Neural cell (in vitro differentiated cells): ENCODE data around the gene PCDHB5.

Experiments used
- CTCF ChIP-seq: fragments of 450-650 bp; IDR thresholded peaks from 2 replicates; pipeline ENCODE4 v1.5.1; 2014; ENCODE audit warnings: antibody characterized with exemption, mild to moderate bottlenecking, moderate library complexity; ENCODE audit not compliant: poor library complexity, severe bottlenecking
- EP300 ChIP-seq: fragments of 450-650 bp; conservative IDR thresholded peaks from 2 replicates; pipeline ENCODE4 v1.6.1; 2014; ENCODE audit warnings: antibody characterized with exemption, mild to moderate bottlenecking, moderate library complexity; ENCODE audit not compliant: poor library complexity, severe bottlenecking
- EZH2 ChIP-seq: fragments of 200-600, 300-800 bp; shearing (Covaris generic), sonication (generic); IDR thresholded peaks from 2 replicates; pipeline ENCODE4 v1.6.1; 2014; ENCODE audit warnings: antibody characterized with exemption, low read length, borderline replicate concordance, mild to moderate bottlenecking; ENCODE audit not compliant: insufficient read depth, poor library complexity, severe bottlenecking
- MXI1 ChIP-seq: fragments of 450-650 bp; conservative IDR thresholded peaks from 2 replicates; pipeline ENCODE4 v1.6.1; 2014; ENCODE audit warnings: antibody characterized with exemption, mild to moderate bottlenecking; ENCODE audit not compliant: poor library complexity, severe bottlenecking
- POLR2AphosphoS5 ChIP-seq: IDR thresholded peaks from 2 replicates; pipeline ENCODE4 v1.6.1; 2012
- RAD21 ChIP-seq: fragments of 450-650 bp; conservative IDR thresholded peaks from 2 replicates; pipeline ENCODE4 v1.6.1; 2014; ENCODE audit warnings: antibody characterized with exemption, mild to moderate bottlenecking, moderate library complexity
- REST ChIP-seq: IDR thresholded peaks from 2 replicates; pipeline ENCODE4 v1.6.1; 2012; ENCODE audit warnings: borderline replicate concordance
- TAF1 ChIP-seq: IDR thresholded peaks from 2 replicates; pipeline ENCODE4 v1.6.1; 2012; ENCODE audit warnings: low read depth

- TF ChIP-seq CTCF: no peak
- no peak for TF ChIP-seq REST
- no peak for TF ChIP-seq EZH2
- no peak for TF ChIP-seq RAD21
- no peak for TF ChIP-seq POLR2AphosphoS5
- no peak for TF ChIP-seq EP300
- no peak for TF ChIP-seq MXI1
- no peak for TF ChIP-seq TAF1
These were observed 15.8 kb upstream of the PCDHB5 start for GRCh38 chr5:141119250-141119649.
